Neural progenitor cell (in vitro differentiated cells): ENCODE measurements around the gene FLT4. TPM values are rescaled to one million over a fixed set of nuclear protein-coding genes. Genes with fewer than 3 reads are reported as not detected.

Experiments
- DNase-seq: peaks from one replicate; pipeline ENCODE4 v3.0.0-alpha.2; 2016; ENCODE audit warnings: low spot score
- H2AFZ ChIP-seq: fragments of 200-600 bp; sonication (generic); replicated peaks from 2 replicates; pipeline ENCODE4 v1.6.1; 2016; ENCODE audit warnings: antibody characterized with exemption
- H3F3A ChIP-seq: fragments of 200-600 bp; sonication (generic); 2 replicates; pipeline ENCODE4 v1.6.1; 2016; ENCODE audit warnings: antibody characterized with exemption, low read depth
- H3K27ac ChIP-seq: fragments of 200-600 bp; sonication (generic); 2 replicates; pipeline ENCODE4 v1.5.1; 2016; ENCODE audit warnings: mild to moderate bottlenecking
- H3K27me3 ChIP-seq: fragments of 200-600 bp; sonication (generic); 2 replicates; pipeline ENCODE4 v1.6.1; 2016; ENCODE audit warnings: mild to moderate bottlenecking, moderate library complexity
- H3K36me3 ChIP-seq: fragments of 200-600 bp; sonication (generic); 2 replicates; pipeline ENCODE4 v1.5.1; 2016
- H3K4me1 ChIP-seq: fragments of 200-600 bp; sonication (generic); 2 replicates; pipeline ENCODE4 v1.6.1; 2016; ENCODE audit warnings: mixed run types
- H3K4me2 ChIP-seq: fragments of 200-600 bp; sonication (generic); 2 replicates; pipeline ENCODE4 v1.6.1; 2016
- H3K4me3 ChIP-seq: fragments of 200-600 bp; sonication (generic); 2 replicates; pipeline ENCODE4 v1.5.1; 2016
- H3K79me2 ChIP-seq: fragments of 200-600 bp; sonication (generic); 2 replicates; pipeline ENCODE4 v1.6.1; 2016; ENCODE audit warnings: low read depth
- H3K9ac ChIP-seq: fragments of 200-600 bp; sonication (generic); 2 replicates; pipeline ENCODE4 v1.6.1; 2016
- H3K9me3 ChIP-seq: fragments of 200-600 bp; sonication (generic); 2 replicates; pipeline ENCODE4 v1.5.1; 2016; ENCODE audit warnings: low read depth
- H4K20me1 ChIP-seq: fragments of 200-600 bp; sonication (generic); 2 replicates; pipeline ENCODE4 v1.6.1; 2016; ENCODE audit warnings: low read depth
- H3K27ac Mint-ChIP-seq: 3 replicates; pipeline ENCODE4 v1.8.0; 2021; ENCODE audit warnings: mixed read lengths
- H3K27me3 Mint-ChIP-seq: 2 replicates; pipeline ENCODE4 v1.8.0; 2022; ENCODE audit warnings: low read depth, mild to moderate bottlenecking, inconsistent platforms, moderate library complexity, mixed read lengths; ENCODE audit not compliant: insufficient read depth
- H3K36me3 Mint-ChIP-seq: 3 replicates; pipeline ENCODE4 v1.8.0; 2021; ENCODE audit warnings: mixed read lengths
- H3K4me1 Mint-ChIP-seq: 3 replicates; pipeline ENCODE4 v1.8.0; 2021; ENCODE audit warnings: mixed read lengths
- H3K4me3 Mint-ChIP-seq: 3 replicates; pipeline ENCODE4 v1.8.0; 2021; ENCODE audit warnings: mild to moderate bottlenecking, moderate library complexity, mixed read lengths
- H3K9me3 Mint-ChIP-seq: 3 replicates; pipeline ENCODE4 v1.8.0; 2020; ENCODE audit warnings: mixed read lengths
- EZH2 ChIP-seq: fragments of 200-600 bp; sonication (generic); IDR thresholded peaks from 2 replicates; pipeline ENCODE4 v1.6.1; 2017; ENCODE audit warnings: antibody characterized with exemption, mild to moderate bottlenecking, moderate library complexity
- EZH2phosphoT487 ChIP-seq: fragments of 200-600 bp; sonication (generic); IDR thresholded peaks from 2 replicates; pipeline ENCODE4 v1.6.1; 2017; ENCODE audit warnings: antibody characterized with exemption
- total RNA-seq: library from RNA; depleted of rRNA; stranded (reverse); fragments of >200 nt; gene quantifications from 2 replicates; pipeline ENCODE4 v1.2.3, GENCODE V29; 2015; ENCODE audit warnings: low replicate concordance
- TF ChIP-seq, protein P1 (sequence below): fragments of 200-600 bp; sonication (generic); IDR thresholded peaks from 2 replicates; pipeline ENCODE4 v1.5.1; 2017; ENCODE audit warnings: antibody characterized with exemption, mild to moderate bottlenecking

The FLT4 gene
- total RNA-seq, 1 donor from 2014 or later, result 2.3 TPM

DNA sequence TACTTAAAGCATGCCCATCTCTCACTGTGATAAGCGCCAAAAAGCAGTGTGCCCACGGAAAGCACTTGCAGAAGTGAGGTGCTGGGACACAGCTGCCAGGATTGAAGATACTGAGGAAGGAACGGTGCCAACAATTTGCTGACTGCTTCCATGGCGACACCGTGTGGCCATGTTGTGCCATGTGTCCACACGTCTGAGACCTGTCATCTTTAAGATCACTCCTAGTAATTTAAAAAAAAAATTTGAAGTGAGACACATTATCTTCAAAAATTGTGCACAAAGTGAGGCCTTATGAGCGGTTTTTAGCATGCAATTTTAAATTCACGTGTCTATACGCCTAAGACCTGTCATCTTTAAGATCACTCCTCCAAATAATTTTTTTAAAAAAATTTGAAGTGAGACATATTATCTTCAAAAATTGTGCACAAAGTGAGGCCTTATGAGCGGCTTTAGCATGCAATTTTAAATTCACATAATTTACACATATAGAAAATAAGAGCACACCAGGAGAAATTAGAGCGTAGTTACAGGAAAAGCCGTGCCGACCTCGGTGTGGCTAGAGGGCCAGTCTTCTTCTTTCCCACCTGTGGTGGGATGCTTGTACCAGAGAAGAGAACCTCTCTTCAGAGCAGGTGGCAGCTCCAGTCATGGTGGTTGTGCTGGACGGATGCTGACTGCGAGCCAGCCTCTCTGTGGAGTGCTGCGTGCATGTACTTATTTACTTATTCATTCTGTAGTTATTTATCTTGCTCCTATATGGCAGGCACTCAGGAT is 21.4 kb upstream of the FLT4 start:
- H3K4me1 ChIP-seq, result no peaks in the 10 kb centered on the region

DNA sequence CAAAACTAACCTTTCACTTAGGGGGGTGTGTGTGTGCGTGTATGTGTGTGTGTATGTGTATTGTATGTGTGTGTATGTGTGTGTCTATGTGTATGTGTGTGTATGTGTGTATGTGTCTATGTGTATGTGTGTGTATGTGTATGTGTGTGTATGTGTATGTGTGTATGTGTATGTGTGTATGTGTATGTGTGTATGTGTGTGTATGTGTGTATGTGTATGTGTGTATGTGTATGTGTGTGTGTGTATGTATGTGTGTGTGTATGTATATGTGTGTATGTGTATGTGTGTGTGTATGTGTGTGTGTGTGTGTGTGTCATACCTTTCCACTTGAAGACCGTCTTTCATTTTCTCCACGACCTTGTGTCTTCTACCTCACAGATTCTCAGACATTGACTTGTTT is 20.8 kb upstream of the FLT4 start:
- Mint-ChIP-seq H3K4me1 (peaks cover 10% of the 10 kb centered on the region), H3K36me3 (peaks cover 1% of the 10 kb centered on the region), H3K4me3 (peak overlapping the region; percentile 17), H3K27ac (no peak overlapping the region), H3K27me3 (peaks cover 25% of the 10 kb centered on the region), H3K9me3 (no peaks in the 10 kb centered on the region)
- Histone ChIP-seq H4K20me1 (peaks cover 2% of the 10 kb centered on the region), H3K9ac (no peak overlapping the region), H3K4me2 (no peak overlapping the region), H3K9me3 (no peaks in the 10 kb centered on the region), H3K79me2 (no peaks in the 10 kb centered on the region), H3K4me3 (no peak overlapping the region), H3K27me3 (peaks cover 43% of the 10 kb centered on the region), H3K27ac (no peak overlapping the region), H2AFZ (no peak overlapping the region), H3K36me3 (no peaks in the 10 kb centered on the region), H3F3A (no peaks in the 10 kb centered on the region), H3K4me1 (no peaks in the 10 kb centered on the region)
- no peak for DNase-seq
- TF ChIP-seq, protein P1, sequence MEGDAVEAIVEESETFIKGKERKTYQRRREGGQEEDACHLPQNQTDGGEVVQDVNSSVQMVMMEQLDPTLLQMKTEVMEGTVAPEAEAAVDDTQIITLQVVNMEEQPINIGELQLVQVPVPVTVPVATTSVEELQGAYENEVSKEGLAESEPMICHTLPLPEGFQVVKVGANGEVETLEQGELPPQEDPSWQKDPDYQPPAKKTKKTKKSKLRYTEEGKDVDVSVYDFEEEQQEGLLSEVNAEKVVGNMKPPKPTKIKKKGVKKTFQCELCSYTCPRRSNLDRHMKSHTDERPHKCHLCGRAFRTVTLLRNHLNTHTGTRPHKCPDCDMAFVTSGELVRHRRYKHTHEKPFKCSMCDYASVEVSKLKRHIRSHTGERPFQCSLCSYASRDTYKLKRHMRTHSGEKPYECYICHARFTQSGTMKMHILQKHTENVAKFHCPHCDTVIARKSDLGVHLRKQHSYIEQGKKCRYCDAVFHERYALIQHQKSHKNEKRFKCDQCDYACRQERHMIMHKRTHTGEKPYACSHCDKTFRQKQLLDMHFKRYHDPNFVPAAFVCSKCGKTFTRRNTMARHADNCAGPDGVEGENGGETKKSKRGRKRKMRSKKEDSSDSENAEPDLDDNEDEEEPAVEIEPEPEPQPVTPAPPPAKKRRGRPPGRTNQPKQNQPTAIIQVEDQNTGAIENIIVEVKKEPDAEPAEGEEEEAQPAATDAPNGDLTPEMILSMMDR, result no peak
- TF ChIP-seq EZH2phosphoT487 (no peak), EZH2 (no peak)

More for the DNA sequence above, 21.4 kb upstream of the FLT4 start:
- peaks cover 2% of the 10 kb centered on the region for H4K20me1 ChIP-seq
- no peak overlapping the region for H3K27ac ChIP-seq
- no peaks in the 10 kb centered on the region for H3K36me3 ChIP-seq
- H3K4me3 ChIP-seq, result no peak overlapping the region
- Mint-ChIP-seq H3K4me3 (peak overlapping the region; percentile 17), H3K9me3 (no peaks in the 10 kb centered on the region), H3K27ac (no peak overlapping the region), H3K4me1 (peaks cover 10% of the 10 kb centered on the region), H3K27me3 (peaks cover 25% of the 10 kb centered on the region), H3K36me3 (peaks cover 1% of the 10 kb centered on the region)
- H2AFZ ChIP-seq, result no peak overlapping the region
- H3K27me3 ChIP-seq, result peaks cover 49% of the 10 kb centered on the region
- no peak overlapping the region for H3K4me2 ChIP-seq
- no peaks in the 10 kb centered on the region for H3K9me3 ChIP-seq
- TF ChIP-seq, protein P1, result peak; percentile 81
- no peak for TF ChIP-seq EZH2
- peak; percentile 78 for DNase-seq
- no peak overlapping the region for H3K9ac ChIP-seq
- H3F3A ChIP-seq, result no peaks in the 10 kb centered on the region
- no peaks in the 10 kb centered on the region for H3K79me2 ChIP-seq

DNA sequence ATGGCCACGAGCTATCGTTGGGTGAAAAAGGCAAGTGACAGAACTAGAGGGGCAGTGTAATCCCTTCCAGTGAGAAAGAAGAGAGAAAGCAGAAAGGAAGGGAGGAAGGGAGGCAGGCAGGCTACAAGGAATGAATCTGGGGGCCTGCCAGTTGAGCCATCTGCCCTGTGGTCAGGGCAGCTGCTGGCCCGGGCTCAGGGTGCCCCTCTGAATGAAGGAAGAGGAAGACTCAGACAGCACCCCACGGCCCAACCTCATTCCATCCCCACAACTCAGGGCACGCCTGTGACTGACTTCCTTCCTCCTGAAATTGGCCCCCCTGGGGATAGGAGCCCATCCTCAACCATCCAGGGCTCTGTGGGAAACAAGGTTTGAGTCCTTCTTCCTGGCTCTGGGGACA is 20.3 kb upstream of the FLT4 start:
- no peaks in the 10 kb centered on the region for H3F3A ChIP-seq
- no peaks in the 10 kb centered on the region for H3K4me1 ChIP-seq
- H2AFZ ChIP-seq, result no peak overlapping the region
- no peaks in the 10 kb centered on the region for H3K9me3 Mint-ChIP-seq
- DNase-seq, result no peak
- no peaks in the 10 kb centered on the region for H3K79me2 ChIP-seq
- no peak overlapping the region for H3K4me3 ChIP-seq
- peaks cover 9% of the 10 kb centered on the region for H3K4me1 Mint-ChIP-seq
- H3K27ac ChIP-seq, result no peak overlapping the region
- H3K27me3 Mint-ChIP-seq, result peaks cover 23% of the 10 kb centered on the region
- TF ChIP-seq EZH2phosphoT487 (no peak), EZH2 (no peak)
- TF ChIP-seq, protein P1, result no peak
- H3K9me3 ChIP-seq, result no peaks in the 10 kb centered on the region
- H3K27me3 ChIP-seq, result peaks cover 38% of the 10 kb centered on the region
- peaks cover 1% of the 10 kb centered on the region for H3K36me3 Mint-ChIP-seq
- H3K27ac Mint-ChIP-seq, result no peak overlapping the region
- H3K9ac ChIP-seq, result no peak overlapping the region
- H3K4me3 Mint-ChIP-seq, result no peak overlapping the region
- H4K20me1 ChIP-seq, result peaks cover 2% of the 10 kb centered on the region
- H3K4me2 ChIP-seq, result no peak overlapping the region
- H3K36me3 ChIP-seq, result no peaks in the 10 kb centered on the region
